ENCODE results near the gene RAB34. TPM values are rescaled to one million over a fixed set of nuclear protein-coding genes. Genes with fewer than 3 reads are reported as not detected.

The RAB34 gene
- total and polyA plus RNA-seq, 7 donors, result 16.6 to 205 (median 146) TPM

DNA sequence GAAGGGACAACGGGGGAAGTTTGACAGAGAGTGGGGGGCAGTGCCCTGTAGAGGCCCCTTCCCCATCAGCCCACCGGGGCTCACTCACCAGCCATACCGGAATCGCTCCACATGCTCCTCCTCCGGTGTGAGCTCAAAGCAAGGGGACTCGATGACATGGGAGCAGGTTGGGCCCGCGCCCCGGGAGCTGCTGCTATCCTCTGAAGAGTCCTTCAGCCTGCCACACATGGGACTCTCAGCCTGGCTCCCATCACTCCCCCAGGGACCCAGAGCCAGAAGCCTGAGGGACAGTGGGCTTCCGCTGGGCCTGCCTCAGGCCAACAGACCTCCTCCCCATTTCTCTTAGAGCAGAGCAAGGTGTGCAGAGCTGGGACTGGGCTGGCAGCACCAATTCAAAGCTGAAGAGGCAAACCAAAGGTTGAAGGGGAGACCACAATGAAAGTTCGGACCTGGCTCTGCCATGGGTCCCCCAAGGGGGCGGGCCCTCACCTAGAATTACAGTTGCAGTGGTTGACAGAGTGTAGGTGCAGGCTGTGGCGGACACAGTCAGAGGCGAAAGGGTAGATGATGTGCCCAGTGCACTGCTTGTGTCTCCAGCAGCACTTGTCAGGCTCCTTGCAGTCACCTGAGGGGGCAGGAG is 13.3 kb downstream of the RAB34 start:
- no peaks in the 10 kb centered on the region for H3K27me3 ChIP-seq
- H3K9me3 ChIP-seq, result no peaks in the 10 kb centered on the region
- peaks cover 25 to 47% (median 34%) of the 10 kb centered on the region in 4 donors for H3K36me3 ChIP-seq
- no peak overlapping the region for H3K4me3 ChIP-seq
- 91 to 93% methylated on average over 14 of the region's 14 CpGs for WGBS, 2 donors
- H3K27ac ChIP-seq, result no peak overlapping the region
- no peak for DNase-seq
- intact Hi-C loops (cut with DNase I), result no loop called here
- no peak for TF ChIP-seq POLR2A (IDR thresholded peaks at IDR 0.05)
- TF ChIP-seq POLR2AphosphoS5 (IDR thresholded peaks at IDR 0.05), result no peak
- TF ChIP-seq EP300 (IDR thresholded peaks at IDR 0.05), result no peak
- TF ChIP-seq, protein P1, sequence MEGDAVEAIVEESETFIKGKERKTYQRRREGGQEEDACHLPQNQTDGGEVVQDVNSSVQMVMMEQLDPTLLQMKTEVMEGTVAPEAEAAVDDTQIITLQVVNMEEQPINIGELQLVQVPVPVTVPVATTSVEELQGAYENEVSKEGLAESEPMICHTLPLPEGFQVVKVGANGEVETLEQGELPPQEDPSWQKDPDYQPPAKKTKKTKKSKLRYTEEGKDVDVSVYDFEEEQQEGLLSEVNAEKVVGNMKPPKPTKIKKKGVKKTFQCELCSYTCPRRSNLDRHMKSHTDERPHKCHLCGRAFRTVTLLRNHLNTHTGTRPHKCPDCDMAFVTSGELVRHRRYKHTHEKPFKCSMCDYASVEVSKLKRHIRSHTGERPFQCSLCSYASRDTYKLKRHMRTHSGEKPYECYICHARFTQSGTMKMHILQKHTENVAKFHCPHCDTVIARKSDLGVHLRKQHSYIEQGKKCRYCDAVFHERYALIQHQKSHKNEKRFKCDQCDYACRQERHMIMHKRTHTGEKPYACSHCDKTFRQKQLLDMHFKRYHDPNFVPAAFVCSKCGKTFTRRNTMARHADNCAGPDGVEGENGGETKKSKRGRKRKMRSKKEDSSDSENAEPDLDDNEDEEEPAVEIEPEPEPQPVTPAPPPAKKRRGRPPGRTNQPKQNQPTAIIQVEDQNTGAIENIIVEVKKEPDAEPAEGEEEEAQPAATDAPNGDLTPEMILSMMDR (IDR thresholded peaks at IDR 0.05), result no peak
- no peaks in the 10 kb centered on the region for H3K4me1 ChIP-seq

DNA sequence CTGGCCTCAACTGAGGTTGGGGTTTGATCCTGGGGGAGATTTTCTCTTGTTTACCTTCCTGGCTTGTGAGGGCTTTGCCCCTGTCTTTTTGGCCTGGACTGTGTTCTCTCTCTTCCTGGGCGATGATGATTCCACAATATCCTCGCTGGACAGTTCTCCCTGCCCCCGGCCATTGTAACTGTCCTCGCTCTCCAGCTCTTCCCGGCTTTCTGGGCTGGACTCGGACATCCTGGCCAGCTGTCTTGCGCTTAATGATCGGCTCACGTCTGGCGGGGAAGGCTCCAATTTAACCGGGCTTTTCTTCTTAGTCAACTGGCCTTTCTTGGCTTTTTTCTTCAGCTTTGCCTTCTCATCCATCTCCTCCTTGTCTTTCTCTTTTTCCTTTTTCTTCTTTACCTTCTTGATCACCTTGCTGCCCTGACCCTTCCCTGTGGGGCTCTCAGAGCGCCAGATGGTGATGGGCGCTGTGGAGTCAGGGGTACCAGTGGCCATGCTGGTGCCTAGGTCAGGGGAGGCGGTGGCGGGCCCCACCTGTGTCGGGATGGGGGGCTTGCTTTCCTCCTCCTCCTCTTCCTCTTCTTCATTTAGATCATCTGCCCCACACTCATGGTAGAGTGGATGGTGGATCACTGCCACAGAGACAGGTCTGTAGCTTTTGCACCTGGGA is 14.0 kb downstream of the RAB34 start:
- no peak for DNase-seq
- no peak overlapping the region for H3K4me3 ChIP-seq
- TF ChIP-seq EP300 (IDR thresholded peaks at IDR 0.05), result no peak
- TF ChIP-seq POLR2AphosphoS5 (IDR thresholded peaks at IDR 0.05), result no peak
- no peak for TF ChIP-seq POLR2A (IDR thresholded peaks at IDR 0.05)
- TF ChIP-seq, protein P1 (IDR thresholded peaks at IDR 0.05), result no peak
- peaks cover 32 to 54% (median 41%) of the 10 kb centered on the region in 4 donors for H3K36me3 ChIP-seq
- H3K9me3 ChIP-seq, result no peaks in the 10 kb centered on the region
- no peak overlapping the region for H3K27ac ChIP-seq
- no peaks in the 10 kb centered on the region for H3K4me1 ChIP-seq
- intact Hi-C loops (cut with DNase I), result no loop called here
- no peaks in the 10 kb centered on the region for H3K27me3 ChIP-seq
- whole genome bisulfite sequencing, 2 donors, result 86 to 90% methylated on average over 16 of the region's 16 CpGs

DNA sequence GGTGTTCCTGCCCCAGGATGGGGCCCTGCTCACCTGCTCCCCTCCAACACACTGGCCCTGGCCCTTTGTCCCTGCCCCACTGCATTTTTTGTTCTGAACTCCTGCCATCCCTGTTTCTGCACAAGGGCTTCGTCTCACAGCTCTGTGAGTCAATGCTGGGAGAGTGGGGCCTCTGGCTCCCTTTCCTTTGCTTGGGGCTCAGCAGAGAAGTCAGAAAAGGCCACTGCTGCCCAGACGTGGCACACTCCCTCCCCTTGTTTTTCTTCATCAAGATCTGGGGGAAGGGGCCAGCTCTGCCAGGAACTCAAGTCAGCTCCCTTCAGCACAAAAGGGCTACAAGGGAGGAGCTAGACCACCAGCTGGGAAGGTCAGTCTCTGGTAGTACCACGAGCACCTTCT is 14.9 kb downstream of the RAB34 start:
- TF ChIP-seq, protein P1 (IDR thresholded peaks at IDR 0.05), result no peak
- no peak for TF ChIP-seq POLR2AphosphoS5 (IDR thresholded peaks at IDR 0.05)
- TF ChIP-seq POLR2A (IDR thresholded peaks at IDR 0.05), result no peak
- no peak for TF ChIP-seq EP300 (IDR thresholded peaks at IDR 0.05)
- 75 to 86% methylated on average over 3 of the region's 3 CpGs for WGBS, 2 donors
- Histone ChIP-seq H3K4me3 (no peak overlapping the region), H3K27me3 (no peaks in the 10 kb centered on the region), H3K4me1 (no peaks in the 10 kb centered on the region), H3K9me3 (no peaks in the 10 kb centered on the region), H3K36me3 (peaks cover 41 to 63% (median 50%) of the 10 kb centered on the region in 4 donors), H3K27ac (no peak overlapping the region)
- no peak for DNase-seq
- intact Hi-C loops (cut with DNase I), result no loop called here

DNA sequence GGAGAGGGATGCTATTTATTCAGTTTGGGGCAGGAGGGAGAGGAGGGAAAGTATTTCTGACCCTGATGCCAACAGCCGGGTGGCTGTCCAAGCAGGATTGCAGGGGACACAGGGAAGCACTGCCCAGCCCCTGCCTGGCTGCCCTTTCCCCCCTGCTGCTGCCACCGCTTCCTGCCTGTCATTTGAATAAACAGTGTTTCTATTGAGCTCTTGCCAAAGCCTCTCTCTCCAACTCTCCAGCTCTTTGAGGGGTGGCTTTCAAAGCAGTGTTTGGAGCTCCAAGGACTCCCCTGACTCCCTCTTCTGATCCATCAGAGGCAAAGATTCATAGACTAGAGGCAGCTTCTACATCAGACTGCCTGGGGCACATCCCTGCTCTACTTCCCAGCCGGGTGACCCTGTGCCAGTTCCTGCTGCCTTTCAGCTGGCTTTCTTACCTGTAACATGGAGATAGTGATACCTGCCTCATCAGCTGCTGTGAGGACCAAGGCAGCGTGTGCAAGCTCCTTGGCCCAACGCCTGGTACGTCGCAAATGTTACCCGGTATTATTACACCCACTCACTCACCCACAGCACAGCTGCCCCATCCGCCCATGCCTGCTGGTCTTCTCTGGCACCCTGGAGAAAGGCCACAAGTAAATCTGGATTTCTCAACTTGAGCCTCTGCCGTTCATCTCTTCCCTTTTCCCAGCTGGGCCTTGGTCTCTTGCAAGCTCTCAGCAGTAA is 15.5 kb downstream of the RAB34 start:
- no peak for DNase-seq
- H3K4me3 ChIP-seq, result no peak overlapping the region
- H3K27ac ChIP-seq, result no peak overlapping the region
- 77 to 85% methylated on average over 10 of the region's 10 CpGs for WGBS, 2 donors
- TF ChIP-seq EP300 (IDR thresholded peaks at IDR 0.05) (no peak), POLR2AphosphoS5 (IDR thresholded peaks at IDR 0.05) (no peak), POLR2A (IDR thresholded peaks at IDR 0.05) (no peak)
- TF ChIP-seq, protein P1 (IDR thresholded peaks at IDR 0.05), result no peak
- intact Hi-C loops (cut with DNase I), result no loop called here
- H3K9me3 ChIP-seq, result no peaks in the 10 kb centered on the region
- H3K36me3 ChIP-seq, result peaks cover 47 to 69% (median 56%) of the 10 kb centered on the region in 4 donors
- H3K27me3 ChIP-seq, result no peaks in the 10 kb centered on the region
- H3K4me1 ChIP-seq, result no peaks in the 10 kb centered on the region

Measured in sigmoid colon (tissue), 7 donors.